HG03097 (cell line): Measurements from ENCODE around the gene HAUS2.
"Not testable (repeated sequence)": the region's sequence is repeated elsewhere in the genome, so short reads cannot be mapped to it uniquely, and the experiment has no call there.

ENCODE experiments used
- ATAC-seq: cut with Tn5 transposase; IDR thresholded peaks from one replicate; pipeline ENCODE4 v1.9.1; 2021; ENCODE audit not compliant: unreplicated experiment, low FRiP score

The HAUS2 gene

GRCh38 chr15:42575188-42576039 is 26.8 kb downstream of the HAUS2 start, which contains the start of gene STARD9:
TSS of gene STARD9 (plus strand) at chr15:42575606. CDS start at chr15:42575716, 110 bp downstream.
- ATAC-seq = peak; percentile 92

- peak; percentile 1 for ATAC-seq
These were observed 27.5 kb downstream of the HAUS2 start for GRCh38 chr15:42576040-42576594.

GRCh38 chr15:42576776-42577175 is 28.1 kb downstream of the HAUS2 start:
- no peak for ATAC-seq

- ATAC-seq = no peak
These were observed 28.9 kb downstream of the HAUS2 start for GRCh38 chr15:42577514-42578031.

GRCh38 chr15:42578984-42579537 is 30.4 kb downstream of the HAUS2 start:
- ATAC-seq = no peak

- ATAC-seq = peak; percentile 60
These were observed 32.7 kb downstream of the HAUS2 start for GRCh38 chr15:42581272-42581730.

GRCh38 chr15:42582569-42583375 is 34.1 kb downstream of the HAUS2 start:
- ATAC-seq = no peak

GRCh38 chr15:42584031-42584765 is 35.6 kb downstream of the HAUS2 start:
- no peak for ATAC-seq

- ATAC-seq = no peak
These were observed 42.1 kb downstream of the HAUS2 start for GRCh38 chr15:42590619-42591237.

GRCh38 chr15:42591238-42591934 is 42.7 kb downstream of the HAUS2 start:
- ATAC-seq = no peak

- ATAC-seq = no peak
These were observed 44.1 kb downstream of the HAUS2 start for GRCh38 chr15:42592716-42593115.

- no peak for ATAC-seq
These were observed 44.5 kb downstream of the HAUS2 start for GRCh38 chr15:42593143-42593542.

- no peak for ATAC-seq
These were observed 45.5 kb downstream of the HAUS2 start for GRCh38 chr15:42594095-42594494.

- ATAC-seq = no peak
These were observed 47.1 kb downstream of the HAUS2 start for GRCh38 chr15:42595626-42596240.

- ATAC-seq = not testable (repeated sequence)
These were observed 52.7 kb downstream of the HAUS2 start for GRCh38 chr15:42601316-42601715.

GRCh38 chr15:42602501-42602900 is 53.9 kb downstream of the HAUS2 start:
- ATAC-seq = no peak

GRCh38 chr15:42603978-42604377 is 55.3 kb downstream of the HAUS2 start:
- no peak for ATAC-seq
